ENCODE results near the gene ARRDC5. TPM values are rescaled to one million over a fixed set of nuclear protein-coding genes. Genes with fewer than 3 reads are reported as not detected.
"Not testable (repeated sequence)": the region's sequence is repeated elsewhere in the genome, so short reads cannot be mapped to it uniquely, and the experiment has no call there.

ARRDC5 gene
- polyA plus RNA-seq, 1 experiment = not detected

DNA sequence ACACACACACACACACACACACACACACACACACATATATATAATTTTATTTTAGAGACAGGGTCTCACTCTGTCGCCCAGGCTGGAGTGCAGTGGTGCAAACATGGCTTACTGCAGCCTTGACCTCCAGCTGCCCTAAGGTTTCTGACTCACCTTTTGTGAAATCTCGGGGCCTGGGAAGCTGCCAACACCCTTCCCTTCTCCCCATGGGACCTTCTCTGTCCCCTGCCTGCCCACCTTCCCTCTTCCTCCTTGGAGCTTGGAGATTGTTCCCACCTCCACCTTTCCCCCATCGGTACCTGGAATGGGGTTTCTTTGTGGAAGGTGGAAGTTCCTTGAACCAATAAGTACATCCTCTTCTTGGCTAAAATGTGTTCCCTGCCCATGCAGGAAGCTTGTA is 6.3 kb downstream of the ARRDC5 start:
- no peak overlapping the region for H3K27ac ChIP-seq (ENCODE audit: low read depth, low read length)
- H3K27me3 ChIP-seq (ENCODE audit: control insufficient read depth, insufficient read depth, low read length) = no peaks in the 10 kb centered on the region
- ChIA-PET CTCF (no interaction called here), POLR2A (interaction anchor here (0.6 to 0.7 kb wide), 2 partner anchors 510 to 824 kb away, joined by 3 to 8 read pairs; partner anchors contain the start of gene CATSPERD)
- TF ChIP-seq CTCF (IDR thresholded peaks at IDR 0.05; ENCODE audit: low read depth, low read length) = no peak
- H3K4me3 ChIP-seq (ENCODE audit: low read depth, low read length) = no peak overlapping the region
- no peaks in the 10 kb centered on the region for H3K9me3 ChIP-seq (ENCODE audit: control insufficient read depth, insufficient read depth, low read length)
- DNase-seq (ENCODE audit: low read depth, low spot score) = no peak

GRCh38 chr19:4892962-4893361 is 9.7 kb downstream of the ARRDC5 start:
- POLR2A ChIA-PET; CTCF ChIA-PET; H3K4me3 ChIP-seq (ENCODE audit: low read depth, low read length); H3K9me3 ChIP-seq (ENCODE audit: control insufficient read depth, insufficient read depth, low read length); DNase-seq (ENCODE audit: low read depth, low spot score); H3K27ac ChIP-seq (ENCODE audit: low read depth, low read length); H3K27me3 ChIP-seq (ENCODE audit: control insufficient read depth, insufficient read depth, low read length): not testable (repeated sequence)

DNA sequence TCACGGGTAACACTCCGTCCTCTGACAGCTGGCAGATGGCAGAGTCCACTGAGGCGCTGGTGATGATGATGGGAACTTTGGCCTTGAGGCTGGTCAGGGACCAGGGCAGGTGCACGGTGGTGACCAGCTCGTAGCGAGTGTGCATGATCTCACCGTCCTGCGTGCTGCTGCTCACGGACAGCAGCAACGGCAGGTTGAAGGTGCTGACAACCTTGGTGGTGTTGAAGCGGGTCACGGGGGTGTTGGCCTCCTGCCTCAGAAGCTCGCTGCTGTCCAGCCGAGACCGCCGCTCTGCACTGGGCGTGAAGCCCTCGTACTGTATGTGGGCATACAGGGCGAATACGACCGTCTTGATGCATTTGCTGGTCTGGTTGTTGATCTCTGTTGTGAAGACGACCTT is 11.6 kb downstream of the ARRDC5 start:
- TF ChIP-seq CTCF (IDR thresholded peaks at IDR 0.05; ENCODE audit: low read depth, low read length) = no peak
- Histone ChIP-seq H3K27ac (ENCODE audit: low read depth, low read length) (no peak overlapping the region), H3K9me3 (ENCODE audit: control insufficient read depth, insufficient read depth, low read length) (no peaks in the 10 kb centered on the region; the same call in 1 of the 2 replicates), H3K27me3 (ENCODE audit: control insufficient read depth, insufficient read depth, low read length) (no peaks in the 10 kb centered on the region), H3K4me3 (ENCODE audit: low read depth, low read length) (no peak overlapping the region)
- CTCF ChIA-PET = no interaction called here
- POLR2A ChIA-PET = no interaction called here
- DNase-seq (ENCODE audit: low read depth, low spot score) = no peak

GRCh38 chr19:4889034-4889815 is 13.5 kb downstream of the ARRDC5 start:
- POLR2A ChIA-PET = interaction anchor here (0.6 to 0.7 kb wide), 2 partner anchors 23 to 48 kb away, joined by 3 to 4 read pairs; no protein-coding TSS in a partner anchor
- Histone ChIP-seq H3K4me3 (ENCODE audit: low read depth, low read length) (no peak overlapping the region), H3K9me3 (ENCODE audit: control insufficient read depth, insufficient read depth, low read length) (no peaks in the 10 kb centered on the region; the same call in 1 of the 2 replicates), H3K27me3 (ENCODE audit: control insufficient read depth, insufficient read depth, low read length) (no peaks in the 10 kb centered on the region), H3K27ac (ENCODE audit: low read depth, low read length) (no peak overlapping the region)
- TF ChIP-seq CTCF (IDR thresholded peaks at IDR 0.05; ENCODE audit: low read depth, low read length) = no peak
- CTCF ChIA-PET = interaction anchor here (0.7 kb wide), 2 partner anchors 20 to 38 kb away, joined by 3 to 4 read pairs; no protein-coding TSS in a partner anchor
- DNase-seq (ENCODE audit: low read depth, low spot score) = no peak

DNA sequence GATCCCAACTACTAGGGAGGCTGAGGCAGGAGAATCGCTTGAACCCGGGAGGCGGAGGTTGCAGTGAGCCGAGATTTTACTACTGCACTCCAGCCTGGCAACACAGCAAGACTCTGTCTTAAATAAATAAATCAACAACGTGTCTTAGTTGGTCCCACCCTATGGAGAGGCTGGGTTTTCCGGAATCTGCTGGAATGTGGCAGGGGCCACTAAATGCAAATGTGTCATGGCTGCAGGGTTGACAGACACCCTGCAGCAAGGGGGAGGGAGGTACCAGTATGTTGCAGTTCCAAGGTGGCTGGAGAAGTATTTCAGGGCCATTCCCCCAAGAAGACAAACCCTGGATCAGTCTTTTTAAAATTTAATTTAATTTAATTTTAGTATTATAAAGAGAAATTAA is 14.9 kb downstream of the ARRDC5 start:
- H3K9me3 ChIP-seq (ENCODE audit: control insufficient read depth, insufficient read depth, low read length); POLR2A ChIA-PET; H3K4me3 ChIP-seq (ENCODE audit: low read depth, low read length); H3K27ac ChIP-seq (ENCODE audit: low read depth, low read length); CTCF ChIA-PET; H3K27me3 ChIP-seq (ENCODE audit: control insufficient read depth, insufficient read depth, low read length); DNase-seq (ENCODE audit: low read depth, low spot score): not testable (repeated sequence)

DNA sequence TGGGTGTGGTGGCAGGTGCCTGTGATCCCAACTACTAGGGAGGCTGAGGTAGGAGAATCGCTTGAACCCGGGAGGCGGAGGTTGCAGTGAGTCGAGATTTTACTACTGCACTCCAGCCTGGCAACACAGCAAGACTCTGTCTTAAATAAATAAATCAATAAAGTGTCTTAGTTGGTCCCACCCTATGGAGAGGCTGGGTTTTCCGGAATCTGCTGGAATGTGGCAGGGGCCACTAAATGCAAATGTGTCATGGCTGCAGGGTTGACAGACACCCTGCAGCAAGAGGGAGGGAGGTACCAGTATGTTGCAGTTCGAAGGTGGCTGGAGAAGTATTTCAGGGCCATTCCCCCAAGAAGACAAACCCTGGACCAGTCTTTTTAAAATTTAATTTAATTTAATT is 17.7 kb downstream of the ARRDC5 start:
- H3K9me3 ChIP-seq (ENCODE audit: control insufficient read depth, insufficient read depth, low read length); H3K27me3 ChIP-seq (ENCODE audit: control insufficient read depth, insufficient read depth, low read length); H3K27ac ChIP-seq (ENCODE audit: low read depth, low read length); H3K4me3 ChIP-seq (ENCODE audit: low read depth, low read length); DNase-seq (ENCODE audit: low read depth, low spot score); CTCF ChIA-PET: not testable (repeated sequence)
- POLR2A ChIA-PET = interaction anchor here (0.6 kb wide), 1 partner anchor 199 kb away, joined by 5 read pairs; no protein-coding TSS in a partner anchor

DNA sequence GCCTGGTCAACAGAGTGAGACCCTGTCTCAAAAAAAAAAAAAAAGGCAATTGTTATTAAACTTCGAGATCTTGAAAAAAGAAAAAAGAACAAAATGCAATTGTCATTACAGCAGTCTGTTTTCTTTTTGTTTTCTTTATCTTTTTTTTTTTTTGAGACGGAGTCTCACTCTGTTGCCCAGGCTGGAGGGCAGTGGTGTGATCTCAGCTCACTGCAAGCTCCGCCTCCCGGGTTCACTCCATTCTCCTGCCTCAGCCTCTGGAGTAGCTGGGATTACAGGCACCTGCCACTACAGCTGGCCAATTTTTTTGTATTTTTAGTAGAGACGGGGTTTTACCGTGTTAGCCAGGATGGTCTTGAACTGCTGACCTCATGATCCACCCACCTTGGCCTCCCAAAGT is 19.8 kb downstream of the ARRDC5 start:
- H3K4me3 ChIP-seq (ENCODE audit: low read depth, low read length); H3K27ac ChIP-seq (ENCODE audit: low read depth, low read length); H3K9me3 ChIP-seq (ENCODE audit: control insufficient read depth, insufficient read depth, low read length); DNase-seq (ENCODE audit: low read depth, low spot score); H3K27me3 ChIP-seq (ENCODE audit: control insufficient read depth, insufficient read depth, low read length): not testable (repeated sequence)
- CTCF ChIA-PET = interaction anchor here (0.7 kb wide), 1 partner anchor 59 kb away, joined by 3 read pairs; no protein-coding TSS in a partner anchor
- POLR2A ChIA-PET = interaction anchor here (0.7 kb wide), 1 partner anchor 86 kb away, joined by 6 read pairs; the partner anchor contains the start of gene KDM4B

Data from AG04450 (cell line).